ENCODE data around the gene COL12A1.

- TF ChIP-seq CTCF (IDR thresholded peaks at IDR 0.05 in 4 of 5, conservative IDR thresholded peaks at IDR 0.05 in 1 of 5) (no peak), POLR2A (IDR thresholded peaks at IDR 0.05) (no peak)
Measured at GRCh38 chr6:75135450-75135849, 70.4 kb downstream of the COL12A1 start.

Measured in gastrocnemius medialis (tissue), 4 donors.